DND-41 (cell line): Measurements from ENCODE around the gene SYT9.

ENCODE experiments used
- ATAC-seq: fragments of 200-7000 bp; cut with Tn5 transposase; 3 replicates; pipeline ENCODE4 v1.9.1; 2021; ENCODE audit warnings: low read depth; ENCODE audit not compliant: insufficient read depth
- DNase-seq: peaks from one replicate; pipeline ENCODE4 v3.0.0-alpha.2; 2020
- H2AFZ ChIP-seq: 2 replicates; pipeline ENCODE4 v1.6.0; 2012; ENCODE audit warnings: low read depth, low read length
- H3K27ac ChIP-seq: 2 replicates; pipeline ENCODE4 v1.5.1; 2012; ENCODE audit warnings: low read length, inconsistent platforms
- H3K27me3 ChIP-seq: fragments of 200-600 bp; sonication (generic); 2 replicates; pipeline ENCODE4 v1.6.0; 2012; ENCODE audit warnings: low read length, mild to moderate bottlenecking, inconsistent platforms; ENCODE audit not compliant: insufficient read depth, poor library complexity
- H3K36me3 ChIP-seq: 2 replicates; pipeline ENCODE4 v1.5.1; 2012; ENCODE audit warnings: low read length, inconsistent platforms; ENCODE audit not compliant: insufficient read depth
- H3K4me1 ChIP-seq: 2 replicates; pipeline ENCODE4 v1.5.1; 2012; ENCODE audit warnings: mild to moderate bottlenecking, low read length; ENCODE audit not compliant: insufficient read depth
- H3K4me2 ChIP-seq: 2 replicates; pipeline ENCODE4 v1.6.0; 2012; ENCODE audit warnings: mild to moderate bottlenecking, moderate library complexity, low read length, inconsistent platforms; ENCODE audit not compliant: insufficient read depth
- H3K4me3 ChIP-seq, 2 experiments: fragments of 200-600 bp in 1 of 2; shearing (Covaris generic) in 1 of 2; 2 replicates each; pipeline ENCODE4 v1.5.1; 2012 to 2016; ENCODE audit warnings: inconsistent platforms in 2 of 2, low read length in 2 of 2, mild to moderate bottlenecking in 2 of 2, low read depth in 1 of 2, moderate library complexity in 1 of 2
- H3K79me2 ChIP-seq: 2 replicates; pipeline ENCODE4 v1.6.0; 2012; ENCODE audit warnings: low read length, inconsistent platforms; ENCODE audit not compliant: insufficient read depth
- H3K9ac ChIP-seq: 2 replicates; pipeline ENCODE4 v1.6.0; 2012; ENCODE audit warnings: low read depth, mild to moderate bottlenecking, inconsistent platforms, low read length, moderate library complexity
- H3K9me3 ChIP-seq: 2 replicates; pipeline ENCODE4 v1.5.1; 2012; ENCODE audit warnings: low read length, moderate library complexity, mild to moderate bottlenecking, inconsistent platforms; ENCODE audit not compliant: insufficient read depth, severe bottlenecking
- H4K20me1 ChIP-seq: 2 replicates; pipeline ENCODE4 v1.6.0; 2012; ENCODE audit warnings: low read length; ENCODE audit not compliant: insufficient read depth
- EZH2 ChIP-seq: IDR thresholded peaks from 3 replicates; pipeline ENCODE4 v1.6.1; 2012; ENCODE audit warnings: borderline replicate concordance, low read depth, mild to moderate bottlenecking, moderate library complexity, low read length, inconsistent platforms; ENCODE audit not compliant: severe bottlenecking
- TF ChIP-seq, protein P1 (sequence below): IDR thresholded peaks from 2 replicates; pipeline ENCODE4 v1.5.1; 2012; ENCODE audit warnings: borderline replicate concordance, low read length, moderate library complexity, mild to moderate bottlenecking; ENCODE audit not compliant: poor library complexity, severe bottlenecking; ENCODE audit errors: extremely low read depth

SYT9 gene, protein sequence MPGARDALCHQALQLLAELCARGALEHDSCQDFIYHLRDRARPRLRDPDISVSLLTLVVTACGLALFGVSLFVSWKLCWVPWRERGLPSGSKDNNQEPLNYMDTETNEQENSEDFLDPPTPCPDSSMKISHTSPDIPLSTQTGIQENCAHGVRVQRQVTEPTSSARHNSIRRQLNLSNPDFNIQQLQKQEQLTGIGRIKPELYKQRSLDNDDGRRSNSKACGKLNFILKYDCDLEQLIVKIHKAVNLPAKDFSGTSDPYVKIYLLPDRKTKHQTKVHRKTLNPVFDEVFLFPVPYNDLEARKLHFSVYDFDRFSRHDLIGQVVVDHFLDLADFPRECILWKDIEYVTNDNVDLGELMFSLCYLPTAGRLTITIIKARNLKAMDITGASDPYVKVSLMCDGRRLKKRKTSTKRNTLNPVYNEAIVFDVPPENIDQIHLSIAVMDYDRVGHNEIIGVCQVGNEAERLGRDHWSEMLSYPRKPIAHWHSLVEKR

DNA sequence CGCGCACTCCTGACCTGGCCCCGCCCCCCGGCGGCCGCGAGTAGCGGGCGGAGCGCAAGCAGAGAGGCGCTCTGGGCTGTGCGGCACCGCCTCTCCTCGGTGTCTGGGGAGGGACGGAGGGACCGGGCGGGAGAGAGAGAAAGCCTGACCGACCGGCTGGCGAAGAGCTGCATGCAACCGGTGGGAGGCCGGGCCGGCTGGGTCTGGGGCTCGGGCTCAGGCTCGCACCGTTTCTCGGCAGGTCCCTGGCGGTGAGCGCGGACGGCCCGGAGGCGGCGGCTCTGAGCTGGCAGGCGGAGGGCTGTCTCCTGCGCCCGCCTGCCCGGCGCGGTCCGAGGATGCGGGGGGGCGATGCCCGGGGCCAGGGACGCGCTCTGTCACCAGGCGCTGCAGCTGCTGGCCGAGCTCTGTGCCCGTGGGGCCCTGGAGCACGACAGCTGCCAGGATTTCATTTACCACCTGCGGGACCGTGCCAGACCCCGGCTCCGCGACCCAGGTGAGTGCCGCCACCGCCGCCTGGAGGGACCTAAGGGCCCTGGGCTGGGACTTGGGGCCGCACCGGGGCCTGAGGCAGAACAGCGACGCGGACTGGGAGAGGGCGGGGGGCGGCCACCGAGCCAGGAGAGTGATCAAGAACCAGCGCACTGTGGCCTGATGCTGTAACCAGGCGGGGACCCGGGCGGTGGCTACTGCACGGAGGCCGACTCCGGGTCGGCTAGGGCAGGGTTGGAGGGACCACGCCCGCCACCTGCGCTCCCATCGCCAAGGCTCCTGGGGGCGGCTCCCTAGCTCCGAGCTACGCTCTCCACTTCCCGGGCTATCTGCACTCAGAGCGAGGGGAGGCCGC is at the start of gene SYT9:
Gene SYT9 (plus strand): TSS at position 69 of the 847 bp plus-strand sequence. CDS start 283 bp downstream, at position 352.
- H3K4me3 ChIP-seq: no peak within 1 kb of the TSS
- no peaks in the 10 kb centered on the region for H3K9me3 ChIP-seq
- H3K27ac ChIP-seq: no peak within 1 kb of the TSS
- no peak within 1 kb of the TSS for H3K4me2 ChIP-seq
- no peaks in the 10 kb centered on the region for H4K20me1 ChIP-seq
- no peak within 1 kb of the TSS for H2AFZ ChIP-seq
- no peak for ATAC-seq
- H3K27me3 ChIP-seq: peaks cover 3% of the 10 kb centered on the region
- no peaks in the 10 kb centered on the region for H3K36me3 ChIP-seq
- no peak for DNase-seq
- H3K9ac ChIP-seq: no peak within 1 kb of the TSS
- no peak for TF ChIP-seq EZH2
- TF ChIP-seq, protein P1, sequence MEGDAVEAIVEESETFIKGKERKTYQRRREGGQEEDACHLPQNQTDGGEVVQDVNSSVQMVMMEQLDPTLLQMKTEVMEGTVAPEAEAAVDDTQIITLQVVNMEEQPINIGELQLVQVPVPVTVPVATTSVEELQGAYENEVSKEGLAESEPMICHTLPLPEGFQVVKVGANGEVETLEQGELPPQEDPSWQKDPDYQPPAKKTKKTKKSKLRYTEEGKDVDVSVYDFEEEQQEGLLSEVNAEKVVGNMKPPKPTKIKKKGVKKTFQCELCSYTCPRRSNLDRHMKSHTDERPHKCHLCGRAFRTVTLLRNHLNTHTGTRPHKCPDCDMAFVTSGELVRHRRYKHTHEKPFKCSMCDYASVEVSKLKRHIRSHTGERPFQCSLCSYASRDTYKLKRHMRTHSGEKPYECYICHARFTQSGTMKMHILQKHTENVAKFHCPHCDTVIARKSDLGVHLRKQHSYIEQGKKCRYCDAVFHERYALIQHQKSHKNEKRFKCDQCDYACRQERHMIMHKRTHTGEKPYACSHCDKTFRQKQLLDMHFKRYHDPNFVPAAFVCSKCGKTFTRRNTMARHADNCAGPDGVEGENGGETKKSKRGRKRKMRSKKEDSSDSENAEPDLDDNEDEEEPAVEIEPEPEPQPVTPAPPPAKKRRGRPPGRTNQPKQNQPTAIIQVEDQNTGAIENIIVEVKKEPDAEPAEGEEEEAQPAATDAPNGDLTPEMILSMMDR: no peak
- no peaks in the 10 kb centered on the region for H3K79me2 ChIP-seq
- H3K4me1 ChIP-seq: no peaks in the 10 kb centered on the region

DNA sequence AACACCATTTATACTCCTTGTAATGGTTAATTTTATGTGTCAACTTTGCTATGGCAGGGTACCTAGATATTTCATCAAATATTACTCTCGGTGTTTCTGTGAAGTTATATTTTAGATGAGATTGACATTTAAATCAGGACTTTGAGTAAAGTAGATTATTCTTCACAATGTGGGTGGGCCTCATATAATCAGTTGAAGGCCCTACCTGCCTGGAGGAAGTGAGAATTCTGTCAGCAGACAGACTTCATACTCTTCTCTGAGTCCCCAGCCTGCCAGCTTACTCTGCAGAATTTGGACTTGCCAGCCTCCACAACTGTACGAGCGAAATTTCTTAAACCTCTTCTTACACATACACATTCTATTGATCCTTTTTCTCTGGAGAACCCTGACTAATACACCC is 49.3 kb upstream of the SYT9 start:
- no peak for DNase-seq
- H3K27ac ChIP-seq: no peak overlapping the region
- H3K9ac ChIP-seq: no peak overlapping the region
- H3K4me2 ChIP-seq: no peak overlapping the region
- no peak overlapping the region for H3K4me3 ChIP-seq
- TF ChIP-seq, protein P1: no peak
- TF ChIP-seq EZH2: no peak
- no peaks in the 10 kb centered on the region for H3K79me2 ChIP-seq
- no peaks in the 10 kb centered on the region for H3K9me3 ChIP-seq
- H3K36me3 ChIP-seq: no peaks in the 10 kb centered on the region
- H3K4me1 ChIP-seq: no peaks in the 10 kb centered on the region
- H2AFZ ChIP-seq: no peak overlapping the region
- ATAC-seq: no peak
- no peaks in the 10 kb centered on the region for H3K27me3 ChIP-seq
- H4K20me1 ChIP-seq: no peaks in the 10 kb centered on the region

DNA sequence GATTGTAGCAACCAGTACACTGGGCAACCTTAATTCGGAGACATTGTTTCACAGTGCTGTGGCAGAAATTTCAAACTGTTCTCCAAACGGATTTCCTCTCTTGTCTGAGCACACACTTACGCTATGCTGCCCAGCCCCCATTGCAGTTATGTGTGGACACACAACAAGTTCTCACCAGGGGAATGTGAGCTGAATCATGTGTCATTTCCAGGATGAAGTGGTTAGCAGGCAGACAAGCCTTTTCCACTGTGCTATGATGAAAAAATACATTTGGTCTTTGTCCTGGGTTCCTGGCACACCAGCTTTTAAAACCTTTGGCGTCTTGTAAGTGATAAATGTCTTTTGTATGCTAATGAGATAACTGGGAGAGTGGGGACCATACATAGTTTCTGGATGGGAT is 46.9 kb upstream of the SYT9 start:
- ATAC-seq: no peak
- H3K4me2 ChIP-seq: no peak overlapping the region
- H3K9me3 ChIP-seq: no peaks in the 10 kb centered on the region
- no peaks in the 10 kb centered on the region for H4K20me1 ChIP-seq
- H3K4me1 ChIP-seq: no peaks in the 10 kb centered on the region
- H3K27me3 ChIP-seq: no peaks in the 10 kb centered on the region
- H3K27ac ChIP-seq: no peak overlapping the region
- no peak overlapping the region for H2AFZ ChIP-seq
- TF ChIP-seq EZH2: no peak
- TF ChIP-seq, protein P1: no peak
- no peak overlapping the region for H3K9ac ChIP-seq
- H3K36me3 ChIP-seq: no peaks in the 10 kb centered on the region
- no peak overlapping the region for H3K4me3 ChIP-seq
- no peak for DNase-seq
- H3K79me2 ChIP-seq: no peaks in the 10 kb centered on the region
